ENCODE results near the gene RFT1. TPM values are rescaled to one million over a fixed set of nuclear protein-coding genes. Genes with fewer than 3 reads are reported as not detected.
A peak's percentile ranks its signal among the peaks of the same experiment; 100 is the strongest.

Gene RFT1
- total RNA-seq, 4 donors from 2014 or later = 8.6 to 16.1 (median 15.5) TPM

- no peak for DNase-seq (ENCODE audit: low spot score in 2 of 2)
- no peak overlapping the region for H3K4me3 ChIP-seq (ENCODE audit: low read depth, poor library complexity, severe bottlenecking)
- TF ChIP-seq POLR2A (IDR thresholded peaks at IDR 0.05) (no peak), CTCF (IDR thresholded peaks at IDR 0.05) (no peak)
- 77 to 84% methylated on average over 6 to 11 of the region's 11 CpGs for WGBS, 2 donors
- intact Hi-C loops (cut with DNase I; ENCODE audit: low total_unique reads) = loop anchor here (10.0 kb wide), 1 partner anchor 217 kb away; no protein-coding TSS in a partner anchor
Measured at GRCh38 chr3:53071882-53072431, 58.3 kb downstream of the RFT1 start.

DNA sequence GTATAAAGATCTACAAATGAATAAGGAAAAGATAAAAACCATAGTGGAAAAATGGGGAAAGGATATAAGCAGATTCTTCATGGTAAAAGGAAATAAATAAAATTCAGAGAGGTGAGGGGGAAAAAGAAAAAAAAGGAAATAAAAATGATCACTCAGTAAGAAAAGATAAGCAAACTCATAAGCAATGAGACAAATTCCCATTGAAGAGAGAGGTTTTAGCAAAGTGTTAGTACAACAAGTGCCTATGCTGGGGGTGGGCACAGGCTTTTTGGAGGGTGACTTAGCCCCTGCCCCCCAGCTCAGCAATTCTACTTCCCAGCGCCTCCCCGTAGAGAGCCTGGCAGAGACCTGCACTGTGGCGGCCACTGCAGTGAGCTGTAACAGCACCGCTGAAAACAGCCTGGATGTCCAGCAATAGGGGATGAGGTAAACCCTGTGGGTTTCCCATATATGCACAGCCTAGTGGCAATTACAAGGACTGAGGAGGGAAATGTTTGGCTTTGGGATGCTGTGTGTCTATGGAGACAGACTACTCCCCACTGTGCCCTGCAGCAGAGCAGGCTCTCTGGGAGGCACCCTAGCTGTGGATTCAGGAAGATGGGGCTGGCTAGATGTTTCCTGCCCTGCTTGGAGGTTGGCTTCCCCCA is 60.7 kb downstream of the RFT1 start:
- DNase-seq (ENCODE audit: low spot score in 2 of 2) = peak in 1 of 2 donors; percentile 45
- no peak for TF ChIP-seq POLR2A (IDR thresholded peaks at IDR 0.05)
- TF ChIP-seq CTCF (IDR thresholded peaks at IDR 0.05) = no peak
- 68 to 76% methylated on average over 4 of the region's 4 CpGs for WGBS, 2 donors
- no peak overlapping the region for H3K4me3 ChIP-seq (ENCODE audit: low read depth, poor library complexity, severe bottlenecking)
- intact Hi-C loops (cut with DNase I; ENCODE audit: low total_unique reads) = loop anchor here (10.0 kb wide), 1 partner anchor 215 kb away; no protein-coding TSS in a partner anchor

DNA sequence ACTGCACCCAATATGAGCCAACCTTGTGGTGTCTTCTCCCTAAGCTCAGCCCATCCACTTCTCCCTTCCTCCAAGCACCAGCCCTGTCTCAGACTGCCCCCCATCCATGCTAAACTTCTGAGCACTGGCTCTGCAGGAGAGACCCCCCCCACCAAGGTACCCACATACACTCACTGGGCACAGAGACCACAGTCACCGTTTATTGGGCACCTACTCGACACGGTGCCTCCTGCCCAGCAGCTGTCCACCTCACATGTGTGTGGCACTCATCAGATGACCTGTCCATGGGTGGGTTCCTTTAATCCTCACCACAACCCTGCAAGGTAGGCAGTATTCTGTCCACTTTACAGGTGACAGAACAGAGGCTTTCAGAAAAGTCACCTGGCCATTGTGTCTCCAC is 62.1 kb downstream of the RFT1 start:
- 82 to 85% methylated on average over 3 of the region's 3 CpGs for WGBS, 2 donors
- intact Hi-C loops (cut with DNase I; ENCODE audit: low total_unique reads) = no loop called here
- H3K4me3 ChIP-seq (ENCODE audit: low read depth, poor library complexity, severe bottlenecking) = no peak overlapping the region
- DNase-seq (ENCODE audit: low spot score in 2 of 2) = peak in 1 of 2 donors; percentile 20
- TF ChIP-seq CTCF (IDR thresholded peaks at IDR 0.05) = no peak
- no peak for TF ChIP-seq POLR2A (IDR thresholded peaks at IDR 0.05)

DNA sequence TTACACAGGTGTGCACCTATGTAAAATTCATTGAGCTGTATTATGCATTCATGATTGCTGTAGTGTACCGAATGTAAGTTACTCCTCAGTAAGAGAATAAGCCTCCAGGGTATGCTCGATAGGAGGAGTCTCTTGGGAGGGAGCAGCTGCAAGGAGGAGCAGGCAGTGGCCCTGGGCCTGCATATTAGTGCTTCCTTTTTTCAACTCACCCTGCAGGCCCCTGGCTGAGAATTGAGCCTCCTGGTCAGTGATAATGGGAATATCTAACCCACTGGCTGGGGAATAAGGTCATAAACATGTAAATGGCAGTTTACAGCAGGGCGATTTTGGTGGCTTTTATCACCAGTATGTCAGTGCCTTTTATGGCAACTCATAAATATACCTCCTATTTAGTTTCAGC is 62.7 kb downstream of the RFT1 start:
- H3K4me3 ChIP-seq (ENCODE audit: low read depth, poor library complexity, severe bottlenecking) = no peak overlapping the region
- TF ChIP-seq POLR2A (IDR thresholded peaks at IDR 0.05) (no peak), CTCF (IDR thresholded peaks at IDR 0.05) (no peak)
- 59% methylated on average over 3 of the region's 3 CpGs for WGBS, 2 donors
- intact Hi-C loops (cut with DNase I; ENCODE audit: low total_unique reads) = no loop called here
- peak in 1 of 2 donors; percentile 31 for DNase-seq (ENCODE audit: low spot score in 2 of 2)

GRCh38 chr3:53065841-53066480 is 64.3 kb downstream of the RFT1 start:
- no peak overlapping the region for H3K4me3 ChIP-seq (ENCODE audit: low read depth, poor library complexity, severe bottlenecking)
- TF ChIP-seq POLR2A (IDR thresholded peaks at IDR 0.05) (no peak), CTCF (IDR thresholded peaks at IDR 0.05) (no peak)
- DNase-seq (ENCODE audit: low spot score in 2 of 2) = peak in 1 of 2 donors; percentile 76
- intact Hi-C loops (cut with DNase I; ENCODE audit: low total_unique reads) = no loop called here
- 84 to 91% methylated on average over 7 of the region's 7 CpGs for WGBS, 2 donors

All from lower leg skin (tissue), 4 donors.